Measurements from ENCODE around the gene GPX4.

The GPX4 gene

GRCh38 chr19:1085676-1086442, 17.9 kb upstream of the GPX4 start:
- TF ChIP-seq CTCF (IDR thresholded peaks at IDR 0.05; ENCODE audit: borderline replicate concordance, extremely low read depth, low read length, poor library complexity, severe bottlenecking): no peak
- no peak for TF ChIP-seq EZH2 (IDR thresholded peaks at IDR 0.05; ENCODE audit: borderline replicate concordance, low read depth, low read length, severe bottlenecking)
- Histone ChIP-seq H3K4me3 (ENCODE audit: low read depth in 1 of 2, low read length in 2 of 2) (no peak overlapping the region), H3K9ac (ENCODE audit: low read depth, low read length) (no peak overlapping the region; the same call in 1 of the 2 replicates), H3K4me2 (ENCODE audit: insufficient read depth, low read length) (no peak overlapping the region), H3K9me3 (ENCODE audit: insufficient read depth, low read length, severe bottlenecking) (no peaks in the 10 kb centered on the region), H3K4me1 (ENCODE audit: insufficient read depth, low read length) (no peaks in the 10 kb centered on the region), H3K36me3 (ENCODE audit: insufficient read depth, low read length) (peaks cover 91% of the 10 kb centered on the region), H3K27me3 (ENCODE audit: insufficient read depth, low read length, poor library complexity) (no peaks in the 10 kb centered on the region), H3K27ac (ENCODE audit: low read length) (no peak overlapping the region), H4K20me1 (ENCODE audit: insufficient read depth, low read length) (peaks cover 38% of the 10 kb centered on the region), H2AFZ (ENCODE audit: low read depth, low read length) (no peak overlapping the region), H3K79me2 (ENCODE audit: insufficient read depth, low read length) (no peaks in the 10 kb centered on the region)
- peak; percentile 2; the same call in 1 of the 3 replicates for ATAC-seq (ENCODE audit: insufficient read depth, low read depth)
- no peak for DNase-seq

- Histone ChIP-seq H4K20me1 (ENCODE audit: insufficient read depth, low read length) (peaks cover 44% of the 10 kb centered on the region), H3K4me1 (ENCODE audit: insufficient read depth, low read length) (no peaks in the 10 kb centered on the region)
- no peak for DNase-seq
Observed at GRCh38 chr19:1086613-1087012, 17.2 kb upstream of the GPX4 start.

GRCh38 chr19:1087813-1088415, 15.9 kb upstream of the GPX4 start:
- Histone ChIP-seq H3K36me3 (ENCODE audit: insufficient read depth, low read length) (peaks cover 90% of the 10 kb centered on the region), H3K9ac (ENCODE audit: low read depth, low read length) (no peak overlapping the region), H3K27me3 (ENCODE audit: insufficient read depth, low read length, poor library complexity) (no peaks in the 10 kb centered on the region), H3K4me1 (ENCODE audit: insufficient read depth, low read length) (0 out of 2 replicates have a peak, but pooled peaks cover under 1% of the 10 kb centered on the region), H3K4me2 (ENCODE audit: insufficient read depth, low read length) (no peak overlapping the region), H3K27ac (ENCODE audit: low read length) (no peak overlapping the region), H2AFZ (ENCODE audit: low read depth, low read length) (no peak overlapping the region), H4K20me1 (ENCODE audit: insufficient read depth, low read length) (peaks cover 43% of the 10 kb centered on the region), H3K4me3 (ENCODE audit: low read depth in 1 of 2, low read length in 2 of 2) (no peak overlapping the region), H3K9me3 (ENCODE audit: insufficient read depth, low read length, severe bottlenecking) (no peaks in the 10 kb centered on the region), H3K79me2 (ENCODE audit: insufficient read depth, low read length) (peaks cover 13% of the 10 kb centered on the region)
- ATAC-seq (ENCODE audit: insufficient read depth, low read depth): peak; percentile 10; the same call in 1 of the 3 replicates
- TF ChIP-seq EZH2 (IDR thresholded peaks at IDR 0.05; ENCODE audit: borderline replicate concordance, low read depth, low read length, severe bottlenecking) (no peak), CTCF (IDR thresholded peaks at IDR 0.05; ENCODE audit: borderline replicate concordance, extremely low read depth, low read length, poor library complexity, severe bottlenecking) (no peak)
- no peak for DNase-seq

More at GRCh38 chr19:1086613-1087012, 17.2 kb upstream of the GPX4 start:
- Histone ChIP-seq H3K27ac (ENCODE audit: low read length) (no peak overlapping the region), H2AFZ (ENCODE audit: low read depth, low read length) (no peak overlapping the region), H3K36me3 (ENCODE audit: insufficient read depth, low read length) (peaks cover 91% of the 10 kb centered on the region), H3K4me2 (ENCODE audit: insufficient read depth, low read length) (no peak overlapping the region), H3K79me2 (ENCODE audit: insufficient read depth, low read length) (0 out of 2 replicates have a peak, but pooled peaks cover 2% of the 10 kb centered on the region), H3K9me3 (ENCODE audit: insufficient read depth, low read length, severe bottlenecking) (no peaks in the 10 kb centered on the region), H3K4me3 (ENCODE audit: low read depth in 1 of 2, low read length in 2 of 2) (no peak overlapping the region), H3K27me3 (ENCODE audit: insufficient read depth, low read length, poor library complexity) (no peaks in the 10 kb centered on the region), H3K9ac (ENCODE audit: low read depth, low read length) (no peak overlapping the region)
- no peak for ATAC-seq (ENCODE audit: insufficient read depth, low read depth)
- TF ChIP-seq CTCF (IDR thresholded peaks at IDR 0.05; ENCODE audit: borderline replicate concordance, extremely low read depth, low read length, poor library complexity, severe bottlenecking): no peak
